HEK293 (cell line): ENCODE results near the gene WRAP73.

Experiments
- CTCF ChIA-PET: fragments of 350-600 bp; formaldehyde crosslinking; extraction: SDS; loops from one replicate; lab custom pipeline; 2021; ENCODE audit warnings: antibody characterized with exemption; lab: Yijun Ruan, JAX
- POLR2A ChIA-PET: fragments of 300-600 bp; formaldehyde crosslinking; extraction: SDS; loops from one replicate; lab custom pipeline; 2020; ENCODE audit warnings: antibody characterized with exemption, inconsistent platforms; lab: Yijun Ruan, JAX
- H3K27ac ChIP-seq: fragments of 200-500 bp; sonication (Bioruptor generic); 2 replicates; pipeline ENCODE4 v1.5.1; 2014; ENCODE audit warnings: low read depth, low read length, control low read depth, inconsistent platforms; ENCODE audit errors: extremely low read depth
- H3K36me3 ChIP-seq, 2 experiments: fragments of 200-500 bp in 1 of 2; sonication (Bioruptor generic) in 1 of 2; 1 replicate in 1 of 2; 2 replicates in 1 of 2; pipeline ENCODE4 v1.5.1; 2014 to 2017; ENCODE audit warnings: inconsistent platforms in 2 of 2, low read length in 2 of 2; ENCODE audit not compliant: control insufficient read depth in 2 of 2, insufficient read depth in 1 of 2
- H3K4me1 ChIP-seq: fragments of 200-500 bp; sonication (Bioruptor generic); 2 replicates; pipeline ENCODE4 v1.5.1; 2014; ENCODE audit warnings: mild to moderate bottlenecking, low read length, inconsistent platforms; ENCODE audit not compliant: control insufficient read depth, insufficient read depth
- H3K4me3 ChIP-seq: 2 replicates; pipeline ENCODE4 v1.5.1; 2011; ENCODE audit warnings: low read depth, mild to moderate bottlenecking, control low read depth, low read length, moderate library complexity
- H3K9me3 ChIP-seq: fragments of 200-500 bp; sonication (Bioruptor generic); 2 replicates; pipeline ENCODE4 v1.5.1; 2014; ENCODE audit warnings: low read depth, low read length, inconsistent platforms; ENCODE audit not compliant: control insufficient read depth, insufficient read depth
- HIC1 ChIP-seq: fragments of 450-650 bp; formaldehyde crosslinking; IDR thresholded peaks from 2 replicates; pipeline ENCODE4 v1.5.1; 2016; ENCODE audit warnings: missing biosample characterization, missing genetic modification characterization
- IKZF3 ChIP-seq: fragments of 450-650 bp; IDR thresholded peaks from 2 replicates; pipeline ENCODE4 v1.5.0; 2018; ENCODE audit warnings: missing biosample characterization, mild to moderate bottlenecking, missing genetic modification characterization, moderate library complexity
- KLF10 ChIP-seq: fragments of 450-650 bp; IDR thresholded peaks from 2 replicates; pipeline ENCODE4 v1.5.1; 2018; ENCODE audit warnings: missing biosample characterization, mild to moderate bottlenecking, missing genetic modification characterization
- KLF16 ChIP-seq: fragments of 450-650 bp; formaldehyde crosslinking; IDR thresholded peaks from 2 replicates; pipeline ENCODE4 v1.5.1; 2017; ENCODE audit warnings: missing biosample characterization, missing genetic modification characterization
- MYNN ChIP-seq: fragments of 450-650 bp; formaldehyde crosslinking; IDR thresholded peaks from 2 replicates; pipeline ENCODE4 v1.5.1; 2016; ENCODE audit warnings: missing biosample characterization, missing genetic modification characterization, borderline replicate concordance
- PBX3 ChIP-seq: sonication (generic); formaldehyde crosslinking; IDR thresholded peaks from 2 replicates; pipeline ENCODE4 v1.8.1; 2022; ENCODE audit warnings: mild to moderate bottlenecking, moderate library complexity, missing genetic modification reagents
- SCRT2 ChIP-seq: fragments of 450-650 bp; formaldehyde crosslinking; IDR thresholded peaks from 2 replicates; pipeline ENCODE4 v1.5.1; 2016; ENCODE audit warnings: missing biosample characterization, missing genetic modification characterization
- SETDB1 ChIP-seq: IDR thresholded peaks from one replicate; pipeline ENCODE4 v1.6.1; 2017; ENCODE audit warnings: mild to moderate bottlenecking, low read length, moderate library complexity, mixed read lengths; ENCODE audit not compliant: insufficient read length
- SP2 ChIP-seq: fragments of 450-650 bp; formaldehyde crosslinking; IDR thresholded peaks from 2 replicates; pipeline ENCODE4 v1.5.1; 2016; ENCODE audit warnings: missing biosample characterization, missing genetic modification characterization
- SP3 ChIP-seq: fragments of 450-650 bp; formaldehyde crosslinking; IDR thresholded peaks from 2 replicates; pipeline ENCODE4 v1.5.1; 2016; ENCODE audit warnings: missing biosample characterization, missing genetic modification characterization
- TCF7L2 ChIP-seq: IDR thresholded peaks from 2 replicates; pipeline ENCODE4 v1.6.1; 2011; ENCODE audit warnings: low read depth, mild to moderate bottlenecking, inconsistent platforms, low read length, moderate library complexity, borderline replicate concordance
- ZBTB48 ChIP-seq: fragments of 450-650 bp; formaldehyde crosslinking; IDR thresholded peaks from 2 replicates; pipeline ENCODE4 v1.5.1; 2016; ENCODE audit warnings: missing biosample characterization, missing genetic modification characterization
- ZFHX2 ChIP-seq: fragments of 450-650 bp; formaldehyde crosslinking; conservative IDR thresholded peaks from 2 replicates; pipeline ENCODE4 v1.5.1; 2016; ENCODE audit warnings: missing biosample characterization, missing genetic modification characterization
- ZNF140 ChIP-seq: fragments of 450-650 bp; formaldehyde crosslinking; IDR thresholded peaks from 2 replicates; pipeline ENCODE4 v1.5.1; 2016; ENCODE audit warnings: missing biosample characterization, missing genetic modification characterization
- ZNF174 ChIP-seq: fragments of 450-650 bp; formaldehyde crosslinking; IDR thresholded peaks from 2 replicates; pipeline ENCODE4 v1.5.0; 2017; ENCODE audit warnings: missing biosample characterization, mild to moderate bottlenecking, missing genetic modification characterization
- ZNF19 ChIP-seq: fragments of 450-650 bp; formaldehyde crosslinking; IDR thresholded peaks from 2 replicates; pipeline ENCODE4; 2016; ENCODE audit warnings: missing biosample characterization, missing genetic modification characterization, low read depth
- ZNF239 ChIP-seq: fragments of 450-650 bp; formaldehyde crosslinking; IDR thresholded peaks from 2 replicates; pipeline ENCODE4 v1.5.1; 2016; ENCODE audit warnings: missing biosample characterization, missing genetic modification characterization
- ZNF302 ChIP-seq: fragments of 450-650 bp; formaldehyde crosslinking; IDR thresholded peaks from 2 replicates; pipeline ENCODE4 v1.5.1; 2016; ENCODE audit warnings: missing biosample characterization, missing genetic modification characterization, low read depth
- ZNF404 ChIP-seq: fragments of 450-650 bp; formaldehyde crosslinking; IDR thresholded peaks from 2 replicates; pipeline ENCODE4 v1.5.1; 2017; ENCODE audit warnings: missing biosample characterization, missing genetic modification characterization
- ZNF501 ChIP-seq: fragments of 450-650 bp; formaldehyde crosslinking; IDR thresholded peaks from 2 replicates; pipeline ENCODE4 v1.5.1; 2016; ENCODE audit warnings: missing biosample characterization, missing genetic modification characterization
- ZNF514 ChIP-seq: fragments of 450-650 bp; formaldehyde crosslinking; IDR thresholded peaks from 2 replicates; pipeline ENCODE4 v1.5.1; 2016; ENCODE audit warnings: missing biosample characterization, missing genetic modification characterization
- ZNF548 ChIP-seq: fragments of 450-650 bp; formaldehyde crosslinking; IDR thresholded peaks from 2 replicates; pipeline ENCODE4 v1.5.1; 2016; ENCODE audit warnings: missing biosample characterization, missing genetic modification characterization
- ZNF626 ChIP-seq: fragments of 450-650 bp; sonication (Bioruptor Pico); formaldehyde crosslinking; IDR thresholded peaks from 2 replicates; pipeline ENCODE4 v1.5.1; 2018; ENCODE audit warnings: missing biosample characterization, missing genetic modification characterization, inconsistent platforms
- ZNF639 ChIP-seq: fragments of 450-650 bp; formaldehyde crosslinking; IDR thresholded peaks from 2 replicates; pipeline ENCODE4 v1.5.1; 2016; ENCODE audit warnings: missing biosample characterization, missing genetic modification characterization
- ZNF654 ChIP-seq: fragments of 450-650 bp; formaldehyde crosslinking; IDR thresholded peaks from 2 replicates; pipeline ENCODE4 v1.5.1; 2016; ENCODE audit warnings: low read depth, missing biosample characterization, missing genetic modification characterization
- ZNF670 ChIP-seq: fragments of 450-650 bp; formaldehyde crosslinking; IDR thresholded peaks from 2 replicates; pipeline ENCODE4 v1.5.1; 2016; ENCODE audit warnings: missing biosample characterization, missing genetic modification characterization, low read depth
- ZNF692 ChIP-seq: fragments of 450-650 bp; formaldehyde crosslinking; IDR thresholded peaks from 2 replicates; pipeline ENCODE4 v1.5.1; 2016; ENCODE audit warnings: missing biosample characterization, missing genetic modification characterization
- ZNF776 ChIP-seq: fragments of 450-650 bp; formaldehyde crosslinking; IDR thresholded peaks from 2 replicates; pipeline ENCODE4 v1.5.0; 2017; ENCODE audit warnings: missing biosample characterization, missing genetic modification characterization, borderline replicate concordance
- ZNF785 ChIP-seq: fragments of 450-650 bp; formaldehyde crosslinking; IDR thresholded peaks from 2 replicates; pipeline ENCODE4 v1.5.1; 2016; ENCODE audit warnings: missing biosample characterization, missing genetic modification characterization
- ZXDB ChIP-seq: fragments of 450-650 bp; formaldehyde crosslinking; IDR thresholded peaks from 2 replicates; pipeline ENCODE4 v1.5.1; 2016; ENCODE audit warnings: missing biosample characterization, missing genetic modification characterization

The WRAP73 gene

GRCh38 chr1:3639397-3639911, 10.4 kb downstream of the WRAP73 start (continued):
- no peak for TF ChIP-seq KLF10 (tag by site-specific recombination)
- TF ChIP-seq ZNF670 (tag by site-specific recombination) = no peak
- no peak for TF ChIP-seq ZNF404 (tag by site-specific recombination)

DNA sequence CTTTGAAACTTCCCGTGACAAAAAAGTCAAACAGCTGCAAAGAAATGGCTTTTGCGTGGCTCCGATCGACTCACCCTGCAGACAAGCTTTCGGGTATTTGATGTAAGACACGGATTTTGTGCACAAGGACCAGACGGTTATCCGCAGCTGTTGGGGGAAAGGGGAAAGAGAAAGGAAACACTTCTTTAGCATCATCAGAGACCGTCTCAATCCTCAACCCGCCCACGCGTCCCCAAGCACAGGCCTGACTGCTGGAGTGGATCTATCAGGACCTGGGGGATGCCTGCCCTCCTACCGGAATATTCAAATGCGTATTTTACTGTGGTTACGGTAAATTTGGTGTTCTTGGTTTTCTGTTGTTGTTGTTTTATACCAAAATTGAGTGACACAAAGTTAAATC, 11.2 kb downstream of the WRAP73 start:
- no peaks in the 10 kb centered on the region for H3K4me1 ChIP-seq
- CTCF ChIA-PET = interaction anchor here (1.9 kb wide), 1 partner anchor 85 kb away, joined by 6 read pairs; no protein-coding TSS in a partner anchor
- TF ChIP-seq ZNF239 (tag by site-specific recombination) = no peak
- TF ChIP-seq ZNF140 (tag by site-specific recombination) = no peak
- TF ChIP-seq ZNF654 = no peak
- TF ChIP-seq ZXDB (tag by site-specific recombination) = no peak
- no peak for TF ChIP-seq ZNF19 (tag by site-specific recombination)
- TF ChIP-seq HIC1 (tag by site-specific recombination) = no peak
- TF ChIP-seq TCF7L2 = no peak
- no peak for TF ChIP-seq SP3 (tag by site-specific recombination)
- no peak for TF ChIP-seq IKZF3 (tag by site-specific recombination)
- no peak for TF ChIP-seq ZNF639 (tag by site-specific recombination)
- TF ChIP-seq SCRT2 (tag by site-specific recombination) = no peak
- TF ChIP-seq ZNF514 (tag by site-specific recombination) = no peak
- no peak for TF ChIP-seq ZNF548 (tag by site-specific recombination)
- TF ChIP-seq SETDB1 = no peak
- TF ChIP-seq ZNF501 (tag by site-specific recombination) = no peak
- H3K36me3 ChIP-seq = peaks cover 4 to 98% of the 10 kb centered on the region in 2 experiments; a peak in 2 of 3 replicates
- POLR2A ChIA-PET = no interaction called here
- no peaks in the 10 kb centered on the region for H3K9me3 ChIP-seq
- no peak overlapping the region for H3K4me3 ChIP-seq
- no peak overlapping the region for H3K27ac ChIP-seq

DNA sequence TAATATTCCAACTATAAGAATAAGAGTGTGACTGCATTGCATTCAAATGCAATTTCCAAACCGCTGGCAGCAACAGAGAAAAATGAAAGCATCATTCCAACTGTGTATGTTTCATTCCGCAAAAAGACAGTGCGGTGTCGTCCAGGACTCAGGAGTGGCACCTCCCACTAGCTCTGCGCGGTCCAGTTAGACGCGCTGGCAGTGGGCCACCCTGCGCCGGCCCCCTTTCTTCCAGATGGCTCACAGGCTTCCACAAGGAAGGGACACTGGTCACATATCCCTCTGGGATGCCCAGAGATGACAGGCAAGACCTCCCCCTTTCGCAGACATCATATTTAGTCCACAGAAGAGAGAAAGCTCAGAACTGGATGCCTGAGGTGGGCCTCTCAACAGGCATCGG, 11.9 kb downstream of the WRAP73 start:
- Histone ChIP-seq H3K9me3 (no peaks in the 10 kb centered on the region), H3K36me3 (peaks cover 4 to 100% of the 10 kb centered on the region in 2 experiments; a peak in 2 of 3 replicates), H3K4me1 (no peaks in the 10 kb centered on the region), H3K27ac (no peak overlapping the region), H3K4me3 (no peak overlapping the region)
- POLR2A ChIA-PET = no interaction called here
- CTCF ChIA-PET = interaction anchor here (0.6 to 1.9 kb wide), 2 partner anchors 21 to 86 kb away, joined by 4 to 6 read pairs; no protein-coding TSS in a partner anchor
- TF ChIP-seq ZNF785 (tag by site-specific recombination) (no peak), MYNN (tag by site-specific recombination) (no peak), ZNF626 (no peak), SP2 (tag by site-specific recombination) (no peak), ZNF692 (tag by site-specific recombination) (no peak), ZFHX2 (no peak), PBX3 (CRISPR knock-in tag) (no peak), ZNF302 (tag by site-specific recombination) (no peak), KLF16 (tag by site-specific recombination) (no peak), ZBTB48 (no peak), ZNF174 (no peak), ZNF776 (no peak), ZNF404 (tag by site-specific recombination) (no peak)
